HepG2 (cell line): Measurements from ENCODE around the gene S100P. TPM values are rescaled to one million over a fixed set of nuclear protein-coding genes. Genes with fewer than 3 reads are reported as not detected.

Experiments used
- ETS1 ChIP-seq: sonication (generic); formaldehyde crosslinking; IDR thresholded peaks from 2 replicates; pipeline ENCODE4 v1.4.0; 2020; ENCODE audit warnings: missing genetic modification reagents
- FOXJ3 ChIP-seq: sonication (generic); formaldehyde crosslinking; IDR thresholded peaks from 2 replicates; pipeline ENCODE4 v1.4.0; 2020; ENCODE audit warnings: missing genetic modification reagents, mild to moderate bottlenecking, borderline replicate concordance
- HNRNPK ChIP-seq: fragments of 200-400 bp; formaldehyde crosslinking; IDR thresholded peaks from 2 replicates; pipeline ENCODE4 v1.6.1; 2018; ENCODE audit warnings: low read length, low read depth, moderate library complexity, mild to moderate bottlenecking; ENCODE audit not compliant: poor library complexity, severe bottlenecking
- MLXIP ChIP-seq: sonication (generic); formaldehyde crosslinking; IDR thresholded peaks from 2 replicates; pipeline ENCODE4 v1.9.0; 2021; ENCODE audit warnings: missing genetic modification reagents, borderline replicate concordance
- MTF2 ChIP-seq: sonication (generic); formaldehyde crosslinking; IDR thresholded peaks from 2 replicates; pipeline ENCODE4 v1.5.0; 2020; ENCODE audit warnings: missing genetic modification reagents, borderline replicate concordance
- NCOA1 ChIP-seq: sonication (generic); formaldehyde crosslinking; IDR thresholded peaks from 2 replicates; pipeline ENCODE4 v1.9.0; 2021; ENCODE audit warnings: missing genetic modification reagents
- RBAK ChIP-seq: sonication (generic); formaldehyde crosslinking; IDR thresholded peaks from 2 replicates; pipeline ENCODE4 v1.5.1; 2020; ENCODE audit warnings: mild to moderate bottlenecking, missing genetic modification reagents
- SRSF1 ChIP-seq: fragments of 200-400 bp; formaldehyde crosslinking; optimal IDR thresholded peaks from 2 replicates; pipeline ENCODE3; 2017; ENCODE audit warnings: mild to moderate bottlenecking, low read depth, low read length, moderate library complexity
- SYNCRIP ChIP-seq: fragments of 200-400 bp; formaldehyde crosslinking; IDR thresholded peaks from 2 replicates; pipeline ENCODE4 v1.6.1; 2018; ENCODE audit warnings: mild to moderate bottlenecking, low read depth, low read length; ENCODE audit not compliant: insufficient read depth
- TBL1XR1 ChIP-seq: fragments of 150-350 bp; IDR thresholded peaks from 2 replicates; pipeline ENCODE4 v1.6.1; 2014; ENCODE audit warnings: borderline replicate concordance, low read length; ENCODE audit not compliant: partially characterized antibody
- ZEB1 ChIP-seq: IDR thresholded peaks from 2 replicates; pipeline ENCODE4 v1.6.1; 2012; ENCODE audit warnings: mild to moderate bottlenecking, low read depth, inconsistent platforms; ENCODE audit not compliant: insufficient replicate concordance
- ZFAT ChIP-seq: sonication (generic); formaldehyde crosslinking; conservative IDR thresholded peaks from 2 replicates; pipeline ENCODE4 v1.8.1; 2023; ENCODE audit warnings: missing genetic modification reagents, inconsistent platforms
- ZFP82 ChIP-seq: sonication (generic); formaldehyde crosslinking; IDR thresholded peaks from 2 replicates; pipeline ENCODE4 v1.5.1; 2020; ENCODE audit warnings: mild to moderate bottlenecking, missing genetic modification reagents, borderline replicate concordance
- ZNF20 ChIP-seq: sonication (generic); formaldehyde crosslinking; IDR thresholded peaks from 2 replicates; pipeline ENCODE4 v1.4.0; 2020; ENCODE audit warnings: mild to moderate bottlenecking, moderate library complexity, missing genetic modification reagents
- ZNF205 ChIP-seq: IDR thresholded peaks from 2 replicates; pipeline ENCODE4 v1.6.1; 2018; ENCODE audit warnings: missing biosample characterization, missing genetic modification reagents
- ZNF550 ChIP-seq: sonication (generic); formaldehyde crosslinking; IDR thresholded peaks from 2 replicates; pipeline ENCODE4 v1.4.0; 2020; ENCODE audit warnings: mild to moderate bottlenecking, missing genetic modification reagents, borderline replicate concordance
- ZNF710 ChIP-seq: sonication (generic); formaldehyde crosslinking; IDR thresholded peaks from 2 replicates; pipeline ENCODE4 v1.5.0; 2020; ENCODE audit warnings: mild to moderate bottlenecking, missing genetic modification reagents, borderline replicate concordance
- polyA plus RNA-seq, 8 experiments: library from polyadenylated mRNA; depleted of rRNA in 3 of 8; stranded (reverse) in 7 of 8; unstranded in 1 of 8; fragments of >200 nt; fragmentation: Illumina TruSeq in 4 of 8; extraction: Trizol in 4 of 8; gene quantifications; 2 replicates each; pipeline versions ENCODE4 v1.2.1 to v1.2.3, GENCODE V29; 2011 to 2016; ENCODE audit warnings: low read depth in 4 of 8, missing spikeins in 1 of 8, mixed read lengths in 1 of 8; ENCODE audit not compliant: insufficient read depth in 1 of 8
- total RNA-seq, 5 experiments: library from RNA; depleted of rRNA; stranded (reverse); fragments of >200 nt; fragmentation: Illumina TruSeq; extraction: Trizol; gene quantifications; 2 replicates each; pipeline ENCODE4 v1.2.3, GENCODE V29; 2016; ENCODE audit warnings: low read depth in 1 of 5
- TF ChIP-seq, protein P1 (sequence below): sonication (generic); formaldehyde crosslinking; IDR thresholded peaks from 2 replicates; pipeline ENCODE4 v1.4.0; 2020; ENCODE audit warnings: missing genetic modification reagents
- TF ChIP-seq, protein P2 (sequence below): IDR thresholded peaks from 2 replicates; pipeline ENCODE4 v1.6.1; 2016; ENCODE audit warnings: missing biosample characterization, missing genetic modification reagents, low read depth

Gene S100P
- total and polyA plus RNA-seq, 2 of the 13 experiments (the other 11 are each of a cell fraction or from before 2014, with no cell fraction given): 278 to 1,649 TPM

- TF ChIP-seq SYNCRIP: no peak
- peak; percentile 90; the same call in 1 of the 2 replicates for TF ChIP-seq ZFP82 (CRISPR knock-in tag)
- TF ChIP-seq NCOA1: no peak
- no peak for TF ChIP-seq HNRNPK
- no peak for TF ChIP-seq ZEB1
- TF ChIP-seq SRSF1: no peak
- TF ChIP-seq MTF2 (CRISPR knock-in tag): no peak
- no peak for TF ChIP-seq RBAK (CRISPR knock-in tag)
- no peak for TF ChIP-seq MLXIP
- 0 out of 2 replicates have a peak, but pooled peaks have one; percentile 46 for TF ChIP-seq ZNF550 (CRISPR knock-in tag)
- TF ChIP-seq TBL1XR1: no peak
- TF ChIP-seq ZNF20 (CRISPR knock-in tag): no peak
- TF ChIP-seq FOXJ3 (CRISPR knock-in tag): no peak
- TF ChIP-seq, protein P1, sequence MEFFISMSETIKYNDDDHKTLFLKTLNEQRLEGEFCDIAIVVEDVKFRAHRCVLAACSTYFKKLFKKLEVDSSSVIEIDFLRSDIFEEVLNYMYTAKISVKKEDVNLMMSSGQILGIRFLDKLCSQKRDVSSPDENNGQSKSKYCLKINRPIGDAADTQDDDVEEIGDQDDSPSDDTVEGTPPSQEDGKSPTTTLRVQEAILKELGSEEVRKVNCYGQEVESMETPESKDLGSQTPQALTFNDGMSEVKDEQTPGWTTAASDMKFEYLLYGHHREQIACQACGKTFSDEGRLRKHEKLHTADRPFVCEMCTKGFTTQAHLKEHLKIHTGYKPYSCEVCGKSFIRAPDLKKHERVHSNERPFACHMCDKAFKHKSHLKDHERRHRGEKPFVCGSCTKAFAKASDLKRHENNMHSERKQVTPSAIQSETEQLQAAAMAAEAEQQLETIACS (CRISPR knock-in tag): peak; percentile 100
- TF ChIP-seq ZFAT (CRISPR knock-in tag): no peak
- no peak for TF ChIP-seq ETS1 (CRISPR knock-in tag)
- peak; percentile 58; the same call in 1 of the 2 replicates for TF ChIP-seq ZNF205 (CRISPR knock-in tag)
- TF ChIP-seq, protein P2, sequence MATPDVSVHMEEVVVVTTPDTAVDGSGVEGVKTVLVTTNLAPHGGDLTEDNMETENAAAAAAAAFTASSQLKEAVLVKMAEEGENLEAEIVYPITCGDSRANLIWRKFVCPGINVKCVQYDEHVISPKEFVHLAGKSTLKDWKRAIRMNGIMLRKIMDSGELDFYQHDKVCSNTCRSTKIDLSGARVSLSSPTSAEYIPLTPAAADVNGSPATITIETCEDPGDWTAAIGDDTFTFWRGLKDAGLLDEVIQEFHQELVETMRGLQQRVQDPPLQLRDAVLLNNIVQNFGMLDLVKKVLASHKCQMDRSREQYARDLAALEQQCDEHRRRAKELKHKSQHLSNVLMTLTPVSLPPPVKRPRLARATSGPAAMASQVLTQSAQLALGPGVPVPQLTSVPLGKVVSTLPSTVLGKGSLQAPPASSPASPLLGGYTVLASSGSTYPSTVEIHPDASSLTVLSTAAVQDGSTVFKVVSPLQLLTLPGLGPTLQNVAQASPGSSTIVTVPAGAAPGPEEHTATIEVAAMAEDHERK (CRISPR knock-in tag): peak; percentile 91
- TF ChIP-seq ZNF710 (CRISPR knock-in tag): no peak; the same call in 1 of the 2 replicates
Measured at GRCh38 chr4:6716018-6716911, 22.6 kb downstream of the S100P start, which contains the start of gene BLOC1S4 (continued).
